Measurements from ENCODE around the gene LGR4.

GRCh38 chr11:27471589-27472397 is 797 bp downstream of the LGR4 start:
- TF ChIP-seq PAX5 (IDR thresholded peaks at IDR 0.05; ENCODE audit: insufficient read depth, low read length, severe bottlenecking) (no peak), POLR2AphosphoS5 (IDR thresholded peaks at IDR 0.05; ENCODE audit: low read depth, low read length) (no peak), POLR2A (IDR thresholded peaks at IDR 0.05; ENCODE audit: low read depth, low read length) (no peak), TAF1 (IDR thresholded peaks at IDR 0.05; ENCODE audit: low read depth, low read length) (no peak), POU2F2 (IDR thresholded peaks at IDR 0.05; ENCODE audit: low read depth, low read length) (no peak), SPI1 (IDR thresholded peaks at IDR 0.05; ENCODE audit: low read depth, low read length) (no peak)
